Activated T-cell treated with anti-CD3 and anti-CD28 coated beads, Interleukin-2, amount 50 U/mL, for 48 hours (primary cell): ENCODE data around the gene EGR1.

Experiments
- DNase-seq, 2 experiments: peaks; one replicate each; pipeline ENCODE4 v3.0.0-alpha.2; 2020

The EGR1 gene

GRCh38 chr5:138453590-138453989 lies 11.7 kb upstream of the EGR1 start:
- DNase-seq, result no peak

GRCh38 chr5:138454121-138454520 lies 11.2 kb upstream of the EGR1 start:
- DNase-seq, result no peak

- no peak for DNase-seq
Observed at GRCh38 chr5:138455232-138455930, 9.9 kb upstream of the EGR1 start.

GRCh38 chr5:138457531-138458275 lies 7.6 kb upstream of the EGR1 start:
- DNase-seq, result no peak

- DNase-seq, result no peak
Observed at GRCh38 chr5:138458384-138458783, 6.9 kb upstream of the EGR1 start.

- no peak for DNase-seq
Observed at GRCh38 chr5:138458856-138459255, 6.4 kb upstream of the EGR1 start.

GRCh38 chr5:138459311-138459933 lies 5.9 kb upstream of the EGR1 start:
- peak; percentile 89 to 90 for DNase-seq

- peak in 1 of 2 experiments; percentile 39 for DNase-seq
Observed at GRCh38 chr5:138460032-138460693, 5.1 kb upstream of the EGR1 start.

- DNase-seq, result no peak
Observed at GRCh38 chr5:138461343-138462125, 3.7 kb upstream of the EGR1 start.

GRCh38 chr5:138463419-138464007 lies 1.8 kb upstream of the EGR1 start:
- no peak for DNase-seq

- DNase-seq, result peak; percentile 94 to 96
Observed at GRCh38 chr5:138464008-138464387, 1.3 kb upstream of the EGR1 start.

- DNase-seq, result peak; percentile 96
Observed at GRCh38 chr5:138464388-138465260, 655 bp upstream of the EGR1 start.

GRCh38 chr5:138466125-138466899 lies 1.0 kb downstream of the EGR1 start:
- DNase-seq, result peak; percentile 50 to 57

- DNase-seq, result no peak
Observed at GRCh38 chr5:138466900-138467710, 1.8 kb downstream of the EGR1 start.

GRCh38 chr5:138467711-138468132 lies 2.4 kb downstream of the EGR1 start:
- no peak for DNase-seq

GRCh38 chr5:138468133-138468965 lies 3.1 kb downstream of the EGR1 start:
- DNase-seq, result no peak

GRCh38 chr5:138468966-138469539 lies 3.8 kb downstream of the EGR1 start:
- DNase-seq, result no peak
